IPS-NIHi7 (cell line): ENCODE data around the gene KCTD1.

Experiments used
- DNase-seq: peaks from one replicate; pipeline ENCODE4 v3.0.0; 2012; ENCODE audit warnings: mixed read lengths; ENCODE audit errors: extremely low spot score

KCTD1 gene

DNA sequence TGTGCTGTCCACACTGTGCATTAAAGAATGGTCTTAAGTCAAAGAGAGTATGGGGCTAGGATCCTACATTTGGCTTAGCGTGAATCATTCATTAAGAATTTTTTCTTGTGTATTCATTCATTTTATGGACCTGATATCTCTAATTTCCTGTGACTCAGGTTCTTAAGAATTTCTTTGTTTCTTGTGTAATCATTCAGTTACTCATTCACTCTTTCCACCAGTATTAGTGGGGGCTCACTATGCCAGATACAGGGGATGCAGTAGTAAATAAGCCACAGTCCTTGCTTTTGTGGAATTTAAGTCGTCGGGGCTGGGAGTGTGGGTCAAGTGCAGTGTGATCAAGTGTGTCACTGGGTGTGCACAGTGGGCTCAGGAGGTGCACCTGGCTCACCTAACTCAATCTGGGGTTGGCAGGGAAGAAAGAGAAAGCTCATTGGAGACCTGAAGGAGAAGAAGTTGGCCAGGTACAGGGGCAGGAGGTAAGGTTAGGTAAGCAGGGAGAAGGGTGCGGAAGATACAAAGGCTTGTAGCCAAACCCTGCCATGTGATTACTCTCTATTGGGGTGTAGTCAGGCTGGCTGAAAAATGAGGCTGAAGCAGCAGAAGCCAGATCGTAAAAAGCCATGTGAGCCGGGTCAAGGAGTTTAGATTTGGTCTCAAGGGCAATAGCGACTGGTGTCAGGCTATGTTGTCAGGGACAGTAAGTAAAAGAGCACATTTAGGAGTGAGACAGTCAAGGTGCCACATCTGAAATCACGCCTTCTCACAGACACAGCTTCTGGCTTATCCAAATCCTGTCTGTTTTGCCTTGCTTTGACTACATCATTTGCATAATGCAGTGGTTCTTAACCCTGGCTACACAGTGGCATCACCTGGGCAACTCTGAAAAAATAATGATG is 67.2 kb downstream of the KCTD1 start:
- DNase-seq = no peak

GRCh38 chr18:26479681-26480079 is 68.7 kb downstream of the KCTD1 start:
- DNase-seq = no peak

DNA sequence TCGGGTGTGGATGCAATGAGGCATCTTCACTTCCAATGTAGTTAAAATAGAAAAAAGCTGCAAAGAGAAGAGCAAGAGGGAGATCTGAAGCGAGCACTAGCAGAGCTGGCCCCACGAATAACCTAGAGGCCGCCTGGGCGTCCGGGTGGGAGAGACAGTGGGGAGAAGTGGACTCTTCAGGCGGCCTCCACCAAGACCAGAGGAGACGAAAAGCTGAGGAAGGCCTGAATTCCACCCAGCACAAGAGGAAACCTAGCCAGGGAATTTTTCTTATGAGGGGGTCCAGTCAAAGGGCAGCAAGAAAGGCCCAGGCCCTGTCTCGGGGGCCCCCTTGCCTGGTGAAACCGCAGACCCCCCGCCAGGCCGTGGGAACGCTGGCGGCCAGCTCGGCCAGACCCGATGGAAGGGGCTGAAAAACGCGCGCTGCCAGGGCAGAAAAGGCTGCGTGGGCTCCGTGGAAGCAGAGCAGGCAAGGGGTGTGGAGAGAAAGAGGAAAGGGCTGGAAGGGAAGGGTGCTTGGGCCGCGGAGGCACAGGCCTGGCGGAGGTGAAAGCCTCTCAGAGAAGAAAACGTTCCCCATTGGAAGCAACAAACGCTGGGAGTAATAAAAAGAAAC is 69.2 kb downstream of the KCTD1 start:
- peak; percentile 32 for DNase-seq

DNA sequence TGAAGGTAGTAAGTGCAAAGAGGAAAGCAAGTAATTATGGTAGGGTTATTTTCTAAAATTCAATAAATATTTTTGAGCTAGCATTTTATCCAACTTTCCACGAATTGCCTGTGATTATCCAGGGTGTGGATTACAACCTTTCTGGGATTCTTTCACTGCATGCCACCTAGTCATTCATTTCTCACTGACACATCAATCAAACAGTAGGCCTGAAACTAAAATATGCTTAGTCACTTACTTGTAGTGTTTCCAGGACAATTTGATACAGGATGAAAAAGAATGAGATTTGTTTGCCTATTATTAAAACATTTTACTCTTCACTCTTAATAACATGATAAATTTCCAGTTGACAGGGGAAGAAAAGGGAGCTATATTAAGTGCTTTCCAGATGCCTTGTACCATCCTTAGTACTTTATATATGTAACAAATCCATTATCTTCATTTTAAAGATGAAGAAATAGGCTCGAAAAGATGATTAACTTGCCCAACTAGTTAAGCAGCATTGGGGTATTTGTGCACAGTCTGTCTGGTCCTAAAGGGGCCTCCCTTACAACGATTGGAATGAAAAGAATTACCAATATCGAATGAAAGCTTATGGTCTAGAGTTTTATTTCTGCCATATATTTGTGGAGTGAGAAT is 70.4 kb downstream of the KCTD1 start:
- DNase-seq = no peak

DNA sequence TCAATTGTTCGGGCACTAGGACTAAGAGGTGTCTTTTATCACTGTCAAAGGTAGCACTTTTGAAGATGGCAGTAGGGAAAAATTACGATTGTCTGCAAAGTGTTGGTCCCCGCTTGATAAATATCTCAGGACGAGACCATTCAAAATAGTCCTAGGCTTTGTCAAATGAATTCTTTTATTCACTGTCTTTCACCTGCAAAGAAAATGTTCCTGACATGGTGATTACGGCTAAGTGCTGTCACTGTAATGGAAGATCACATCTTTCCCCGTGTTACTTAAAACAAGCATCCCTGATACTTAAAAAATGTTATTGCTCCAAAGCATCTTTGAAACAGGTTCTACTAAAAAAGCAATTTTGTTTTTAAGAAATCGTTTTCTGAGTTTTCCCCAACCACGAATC is 71.7 kb downstream of the KCTD1 start:
- no peak for DNase-seq

DNA sequence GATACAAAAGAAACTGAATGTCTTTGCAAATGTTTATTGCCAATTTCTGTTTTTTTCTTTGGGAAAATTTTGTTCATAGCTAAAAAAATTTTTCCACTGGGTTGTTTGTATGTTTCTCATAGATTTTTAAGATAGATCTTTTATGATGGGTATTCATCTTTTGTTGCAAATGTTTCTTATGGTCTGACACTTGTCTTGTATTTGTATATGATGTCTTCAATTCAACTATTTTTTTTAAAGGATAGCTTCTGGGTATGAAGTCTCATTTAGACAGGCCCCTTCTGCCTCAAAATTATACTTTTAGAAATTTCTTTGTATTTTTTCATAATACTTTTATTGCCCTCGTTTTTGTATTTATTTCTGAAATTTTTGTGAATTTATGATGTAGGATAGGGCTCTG is 73.8 kb downstream of the KCTD1 start:
- no peak for DNase-seq

- no peak for DNase-seq
Observed at GRCh38 chr18:26473672-26474071, 74.7 kb downstream of the KCTD1 start.

GRCh38 chr18:26471826-26472225 is 76.5 kb downstream of the KCTD1 start:
- DNase-seq = no peak

- no peak for DNase-seq
Observed at GRCh38 chr18:26471027-26471426, 77.3 kb downstream of the KCTD1 start.

DNA sequence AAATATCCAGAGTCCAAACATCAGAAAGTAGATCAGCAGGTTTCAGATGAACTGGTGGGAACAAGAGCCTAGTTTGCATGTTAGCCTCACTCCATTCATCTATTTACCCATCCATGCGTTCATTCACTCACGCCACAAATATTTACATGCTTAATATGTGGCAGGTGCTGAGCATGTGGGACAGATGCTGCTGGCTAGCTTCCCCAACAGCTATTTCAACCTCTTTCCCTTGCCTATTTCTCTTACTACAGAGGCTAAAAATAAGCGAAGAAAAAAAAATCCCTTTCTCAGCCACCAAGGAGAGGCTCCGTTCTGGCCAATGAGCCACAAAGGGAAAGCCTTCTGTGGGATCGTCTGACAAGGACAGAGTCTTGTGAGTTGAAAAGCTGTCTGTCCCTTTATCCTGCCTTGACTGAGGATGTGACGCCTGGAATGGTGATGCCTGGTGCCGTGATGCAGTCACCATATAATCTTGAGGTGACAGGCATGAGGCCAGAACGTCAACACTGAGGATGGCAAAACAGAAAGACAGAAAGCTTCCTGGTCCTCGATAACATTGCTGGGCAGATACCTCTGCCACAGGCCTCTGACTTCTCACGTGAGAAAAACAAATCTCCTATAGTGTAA is 78.2 kb downstream of the KCTD1 start:
- DNase-seq = no peak

GRCh38 chr18:26468931-26469340 is 79.4 kb downstream of the KCTD1 start:
- peak; percentile 69 for DNase-seq

GRCh38 chr18:26466026-26466425 is 82.3 kb downstream of the KCTD1 start:
- DNase-seq = no peak

DNA sequence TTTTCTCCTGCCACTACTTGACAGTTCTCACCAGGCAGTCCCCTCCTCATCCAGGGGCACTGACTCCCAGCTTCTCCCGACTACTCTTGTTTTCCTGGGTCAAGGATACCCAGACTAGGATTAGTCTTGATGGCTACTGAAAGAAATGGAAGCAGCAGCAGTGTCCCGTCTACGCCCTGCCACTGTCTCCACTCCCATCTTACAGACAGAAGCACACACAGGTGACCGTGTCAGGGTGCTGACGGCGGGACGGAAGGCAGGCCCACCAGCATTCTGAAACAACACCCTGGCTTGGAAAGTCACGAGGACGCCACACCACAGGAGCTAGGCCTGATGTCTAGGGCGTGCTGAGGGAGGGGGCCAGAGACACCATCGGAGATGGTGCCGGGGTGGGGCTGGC is 82.9 kb downstream of the KCTD1 start:
- DNase-seq = no peak

GRCh38 chr18:26464128-26465011 is 84.0 kb downstream of the KCTD1 start:
- no peak for DNase-seq

GRCh38 chr18:26462355-26462754 is 86.0 kb downstream of the KCTD1 start:
- DNase-seq = no peak

GRCh38 chr18:26461405-26461804 is 86.9 kb downstream of the KCTD1 start:
- DNase-seq = no peak

DNA sequence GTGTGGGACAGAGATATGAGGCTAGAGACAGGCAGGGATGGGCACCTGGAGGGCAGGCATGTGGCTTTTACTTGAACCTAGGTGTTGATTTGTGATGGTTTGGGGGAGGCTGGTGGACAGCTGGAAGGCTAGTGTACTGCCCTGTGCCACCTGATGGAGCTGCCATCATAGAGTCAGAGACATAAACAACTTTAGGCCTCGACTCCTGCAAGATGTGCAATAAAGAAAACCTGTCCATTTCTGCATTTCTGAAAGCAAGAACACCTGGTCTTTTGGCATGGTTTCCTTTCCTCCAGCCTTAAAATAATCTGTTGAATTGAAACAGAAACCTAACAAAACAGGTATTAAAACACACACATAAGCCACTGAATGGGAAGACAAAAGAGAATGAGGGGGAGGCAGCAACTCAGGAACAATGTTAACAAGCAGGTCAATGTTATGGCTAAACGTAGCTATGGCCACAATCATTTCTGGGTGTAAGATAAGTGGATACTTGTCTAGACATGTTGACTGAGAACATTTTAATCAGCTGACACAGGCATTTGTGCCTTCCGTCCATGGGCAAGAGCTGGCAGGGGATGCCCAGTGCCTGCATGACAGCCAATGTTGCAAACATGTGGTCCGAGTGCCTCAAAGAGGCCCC is 87.8 kb downstream of the KCTD1 start:
- DNase-seq = no peak

DNA sequence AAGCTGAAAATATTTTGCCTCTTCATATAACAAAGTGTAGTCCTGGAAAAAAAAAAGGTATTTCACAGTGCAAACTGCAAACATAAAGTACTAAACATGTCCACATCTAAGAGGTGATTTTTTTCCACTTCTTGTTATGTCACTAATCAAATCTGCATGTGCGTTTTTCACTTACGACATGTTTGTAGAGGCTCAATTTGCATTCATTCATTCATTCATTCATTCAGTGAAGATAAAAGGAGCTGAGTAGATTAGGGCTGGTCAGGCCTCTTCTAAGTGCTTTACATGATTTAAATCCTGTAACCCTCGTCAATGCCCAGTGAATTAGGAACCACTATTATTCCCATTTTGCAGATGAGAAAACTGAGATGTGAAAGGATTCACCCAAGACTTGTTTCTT is 88.5 kb downstream of the KCTD1 start:
- no peak for DNase-seq

- DNase-seq = no peak
Observed at GRCh38 chr18:26459340-26459739, 89.0 kb downstream of the KCTD1 start.

- no peak for DNase-seq
Observed at GRCh38 chr18:26458526-26459232, 89.7 kb downstream of the KCTD1 start.
